H9 (cell line): Measurements from ENCODE around the gene AMOTL1. TPM values are rescaled to one million over a fixed set of nuclear protein-coding genes. Genes with fewer than 3 reads are reported as not detected.

Experiments
- DNase-seq: peaks from one replicate; pipeline ENCODE4 v3.0.0-alpha.2; 2017
- H2AFZ ChIP-seq: one replicate; pipeline ENCODE4 v1.6.1; 2013; ENCODE audit warnings: mild to moderate bottlenecking, low read length, control low read depth, moderate library complexity
- H2AK5ac ChIP-seq: 2 replicates; pipeline ENCODE4 v1.6.1; 2013; ENCODE audit warnings: low read length, control low read depth, mixed read lengths; ENCODE audit not compliant: insufficient read length
- H2BK120ac ChIP-seq: one replicate; pipeline ENCODE4 v1.6.1; 2013; ENCODE audit warnings: low read depth, mild to moderate bottlenecking, low read length, control low read depth, inconsistent platforms; ENCODE audit not compliant: poor library complexity, severe bottlenecking
- H2BK12ac ChIP-seq: 2 replicates; pipeline ENCODE4 v1.6.1; 2013; ENCODE audit warnings: low read length, control low read depth, mixed read lengths, low read depth; ENCODE audit not compliant: insufficient read length
- H2BK15ac ChIP-seq: 2 replicates; pipeline ENCODE4 v1.6.1; 2013; ENCODE audit warnings: low read depth, low read length, control low read depth
- H2BK20ac ChIP-seq: one replicate; pipeline ENCODE4 v1.6.1; 2013; ENCODE audit warnings: low read depth, mild to moderate bottlenecking, low read length, control low read depth, inconsistent platforms; ENCODE audit not compliant: poor library complexity, severe bottlenecking
- H2BK5ac ChIP-seq: 2 replicates; pipeline ENCODE4 v1.6.1; 2013; ENCODE audit warnings: low read length, control low read depth, mixed read lengths; ENCODE audit not compliant: insufficient read length
- H3K14ac ChIP-seq: 2 replicates; pipeline ENCODE4 v1.6.1; 2013; ENCODE audit warnings: low read length, control low read depth; ENCODE audit not compliant: insufficient read depth
- H3K18ac ChIP-seq: 2 replicates; pipeline ENCODE4 v1.6.1; 2013; ENCODE audit warnings: low read depth, mild to moderate bottlenecking, mixed read lengths, low read length, control low read depth; ENCODE audit not compliant: insufficient read length
- H3K23ac ChIP-seq: 2 replicates; pipeline ENCODE4 v1.6.1; 2013; ENCODE audit warnings: low read length, control low read depth, mixed read lengths, low read depth; ENCODE audit not compliant: insufficient read length
- H3K23me2 ChIP-seq: 2 replicates; pipeline ENCODE4 v1.6.1; 2013; ENCODE audit warnings: low read depth, mild to moderate bottlenecking, mixed read lengths, low read length, control low read depth; ENCODE audit not compliant: insufficient read length, poor library complexity, severe bottlenecking
- H3K27ac ChIP-seq: 2 replicates; pipeline ENCODE4 v1.5.1; 2013; ENCODE audit warnings: low read length, control low read depth, mixed read lengths, low read depth; ENCODE audit not compliant: insufficient read length
- H3K27me3 ChIP-seq: 2 replicates; pipeline ENCODE4 v1.6.1; 2013; ENCODE audit warnings: low read length, control low read depth, inconsistent platforms; ENCODE audit not compliant: insufficient read depth
- H3K4ac ChIP-seq: 2 replicates; pipeline ENCODE4 v1.6.1; 2013; ENCODE audit warnings: low read depth, mild to moderate bottlenecking, control low read depth, inconsistent platforms, low read length, moderate library complexity
- H3K4me1 ChIP-seq: 2 replicates; pipeline ENCODE4 v1.6.1; 2013; ENCODE audit warnings: low read length, control low read depth, inconsistent platforms; ENCODE audit not compliant: insufficient read depth
- H3K4me2 ChIP-seq: 2 replicates; pipeline ENCODE4 v1.6.1; 2013; ENCODE audit warnings: low read length, control low read depth, mixed read lengths; ENCODE audit not compliant: insufficient read length, insufficient read depth
- H3K56ac ChIP-seq: 2 replicates; pipeline ENCODE4 v1.6.1; 2013; ENCODE audit warnings: low read depth, mild to moderate bottlenecking, mixed read lengths, low read length, control low read depth; ENCODE audit not compliant: insufficient read length
- H3K79me1 ChIP-seq: 2 replicates; pipeline ENCODE4 v1.6.1; 2013; ENCODE audit warnings: low read depth, mild to moderate bottlenecking, moderate library complexity, low read length, control low read depth, inconsistent platforms; ENCODE audit not compliant: insufficient read depth, poor library complexity, severe bottlenecking
- H3K79me2 ChIP-seq: 2 replicates; pipeline ENCODE4 v1.6.1; 2013; ENCODE audit warnings: low read length, control low read depth, inconsistent platforms; ENCODE audit not compliant: insufficient read depth
- H3K9ac ChIP-seq: 2 replicates; pipeline ENCODE4 v1.6.1; 2013; ENCODE audit warnings: low read length, control low read depth, mixed read lengths; ENCODE audit not compliant: insufficient read length; ENCODE audit errors: extremely low read depth
- H3K9me3 ChIP-seq: one replicate; pipeline ENCODE4 v1.6.1; 2013; ENCODE audit warnings: low read depth, low read length, inconsistent platforms; ENCODE audit not compliant: control insufficient read depth
- H3T11ph ChIP-seq: one replicate; pipeline ENCODE4 v1.6.1; 2013; ENCODE audit warnings: mild to moderate bottlenecking, low read length, control low read depth, inconsistent platforms
- H4K20me1 ChIP-seq: one replicate; pipeline ENCODE4 v1.6.1; 2013; ENCODE audit not compliant: control insufficient read depth, insufficient read length, insufficient read depth
- H4K5ac ChIP-seq: 2 replicates; pipeline ENCODE4 v1.6.1; 2013; ENCODE audit warnings: low read depth, mild to moderate bottlenecking, mixed read lengths, low read length, control low read depth; ENCODE audit not compliant: insufficient read length
- H4K8ac ChIP-seq: replicated peaks from 2 replicates; pipeline ENCODE4 v1.6.1; 2013; ENCODE audit warnings: low read length, control low read depth, mixed read lengths, low read depth; ENCODE audit not compliant: insufficient read length
- H4K91ac ChIP-seq: 2 replicates; pipeline ENCODE4 v1.6.1; 2013; ENCODE audit warnings: low read depth, mild to moderate bottlenecking, moderate library complexity, mixed read lengths, low read length, control low read depth; ENCODE audit not compliant: insufficient read length
- H3K27ac Mint-ChIP-seq, 3 experiments: 2 replicates in 2 of 3; 3 replicates in 1 of 3; pipeline ENCODE4 v1.8.0; 2020 to 2021; ENCODE audit warnings: mixed read lengths in 3 of 3, mild to moderate bottlenecking in 1 of 3, moderate library complexity in 1 of 3
- H3K27me3 Mint-ChIP-seq: 2 replicates; pipeline ENCODE4 v1.8.0; 2021; ENCODE audit warnings: low read depth, mild to moderate bottlenecking, moderate library complexity, mixed read lengths
- H3K36me3 Mint-ChIP-seq, 3 experiments: 2 replicates in 2 of 3; 3 replicates in 1 of 3; pipeline ENCODE4 v1.8.0; 2020 to 2021; ENCODE audit warnings: low read depth in 3 of 3, mixed read lengths in 3 of 3; ENCODE audit not compliant: insufficient read depth in 1 of 3
- H3K4me1 Mint-ChIP-seq, 2 experiments: 2 replicates each; pipeline ENCODE4 v1.8.0; 2020; ENCODE audit warnings: mixed read lengths in 2 of 2
- H3K4me3 Mint-ChIP-seq, 2 experiments: 2 replicates in 1 of 2; 3 replicates in 1 of 2; pipeline ENCODE4 v1.8.0; 2020 to 2021; ENCODE audit warnings: mild to moderate bottlenecking in 2 of 2, mixed read lengths in 2 of 2, moderate library complexity in 1 of 2
- H3K9me3 Mint-ChIP-seq, 2 experiments: 2 replicates in 1 of 2; 3 replicates in 1 of 2; pipeline ENCODE4 v1.8.0; 2020; ENCODE audit warnings: mild to moderate bottlenecking in 2 of 2, mixed read lengths in 2 of 2, moderate library complexity in 1 of 2
- CTCF ChIP-seq: fragments of 200-600 bp; sonication (generic); conservative IDR thresholded peaks from 3 replicates; pipeline ENCODE4 v1.8.0; 2021; ENCODE audit warnings: antibody characterized with exemption, mild to moderate bottlenecking
- WGBS: extraction: QIAGEN DNeasy Blood & Tissue Kit; methylation state at CpG from one replicate; pipeline ENCODE4 v1.1.7; 2013; ENCODE audit warnings: missing lambda C conversion rate, low lambda C conversion rate, mixed read lengths; ENCODE audit not compliant: insufficient read length; ENCODE audit errors: extremely low coverage; 5-methylcytosine and 5-hydroxymethylcytosine counted together
- total RNA-seq: library from RNA; stranded (reverse); gene quantifications from 2 replicates; pipeline ENCODE4 v1.2.1, GENCODE V29; 2021

The AMOTL1 gene
- total RNA-seq, 1 experiment from 2014 or later, result 18.5 TPM

DNA sequence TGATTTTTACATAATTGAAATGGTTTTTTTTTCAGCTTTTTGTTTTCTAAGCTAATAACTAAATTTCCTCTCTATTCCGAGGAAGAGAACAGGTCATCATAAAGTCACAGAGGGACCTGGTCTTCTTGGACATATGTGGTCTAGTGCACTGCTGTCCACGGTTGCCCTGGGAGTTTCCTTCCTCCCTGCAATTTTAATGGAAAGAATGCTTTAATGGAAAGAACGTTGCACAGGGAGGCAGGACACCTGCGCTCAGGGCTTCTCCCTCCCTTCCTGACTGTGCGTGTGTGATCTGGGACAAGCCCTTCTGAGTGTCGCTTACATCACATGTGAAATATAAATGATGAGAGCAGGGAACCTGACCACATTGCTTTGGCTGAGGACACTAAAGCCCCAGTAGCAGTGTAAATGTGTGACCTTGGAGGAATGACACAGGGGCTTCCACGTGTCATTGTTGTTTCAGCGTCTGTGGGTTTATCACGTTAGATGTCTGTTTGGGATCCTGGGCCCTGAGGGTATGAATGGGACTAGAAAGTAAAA, 93.2 kb downstream of the AMOTL1 start:
- no peaks in the 10 kb centered on the region for H3K4me1 ChIP-seq
- no peak for DNase-seq
- H2AFZ ChIP-seq, result no peak overlapping the region
- no peak overlapping the region for H3K18ac ChIP-seq
- WGBS, result no CpG with 5 or more reads among the region's 9 CpGs
- no peak overlapping the region for H2BK20ac ChIP-seq
- no peaks in the 10 kb centered on the region for H3K9me3 Mint-ChIP-seq
- H4K8ac ChIP-seq, result no peak overlapping the region
- H4K91ac ChIP-seq, result no peak overlapping the region
- H4K5ac ChIP-seq, result no peak overlapping the region
- no peaks in the 10 kb centered on the region for H3K23me2 ChIP-seq
- no peak overlapping the region for H2BK5ac ChIP-seq
- no peak for TF ChIP-seq CTCF
- no peaks in the 10 kb centered on the region for H3K79me2 ChIP-seq
- no peak overlapping the region for H2BK120ac ChIP-seq
- peak overlapping the region in 2 of 3 experiments; percentile 21 to 72; a peak in 3 of 7 replicates for H3K27ac Mint-ChIP-seq
- H3T11ph ChIP-seq, result no peak overlapping the region
- no peaks in the 10 kb centered on the region for H3K79me1 ChIP-seq
- no peak overlapping the region for H3K14ac ChIP-seq
- no peak overlapping the region for H3K4ac ChIP-seq
- H3K23ac ChIP-seq, result no peak overlapping the region
- no peak overlapping the region for H3K4me2 ChIP-seq
- peaks cover 38 to 54% (median 43%) of the 10 kb centered on the region in 3 experiments for H3K36me3 Mint-ChIP-seq
- no peak overlapping the region for H3K27ac ChIP-seq
- H3K9me3 ChIP-seq, result no peaks in the 10 kb centered on the region
- no peaks in the 10 kb centered on the region for H3K27me3 ChIP-seq
- no peak overlapping the region for H3K56ac ChIP-seq
- H3K9ac ChIP-seq, result no peak overlapping the region
- H3K4me1 Mint-ChIP-seq, result peaks cover 10 to 18% of the 10 kb centered on the region in 2 experiments
- H3K27me3 Mint-ChIP-seq, result no peaks in the 10 kb centered on the region
- H2BK15ac ChIP-seq, result no peak overlapping the region
- H2BK12ac ChIP-seq, result no peak overlapping the region
- no peak overlapping the region for H2AK5ac ChIP-seq
- no peaks in the 10 kb centered on the region for H4K20me1 ChIP-seq
- H3K4me3 Mint-ChIP-seq, result no peak overlapping the region
